OCI-LY7 (cell line): ENCODE results near the gene DLEC1.

Experiments
- CTCF ChIP-seq: fragments of 200-600 bp; sonication (generic); conservative IDR thresholded peaks from 2 replicates; pipeline ENCODE4 v1.5.1; 2014; ENCODE audit warnings: mild to moderate bottlenecking, antibody characterized with exemption, low read length, moderate library complexity, mixed read lengths
- EZH2phosphoT487 ChIP-seq: fragments of 200-600 bp; sonication (generic); IDR thresholded peaks from 2 replicates; pipeline ENCODE4 v1.6.1; 2018; ENCODE audit warnings: low read depth, borderline replicate concordance, mild to moderate bottlenecking, mixed run types, antibody characterized with exemption, low read length, moderate library complexity, mixed read lengths

- TF ChIP-seq CTCF (no peak), EZH2phosphoT487 (no peak)
These were observed 88.7 kb downstream of the DLEC1 start for GRCh38 chr3:38127611-38128302.
